ENCODE results near the gene SYCP2.

DNA sequence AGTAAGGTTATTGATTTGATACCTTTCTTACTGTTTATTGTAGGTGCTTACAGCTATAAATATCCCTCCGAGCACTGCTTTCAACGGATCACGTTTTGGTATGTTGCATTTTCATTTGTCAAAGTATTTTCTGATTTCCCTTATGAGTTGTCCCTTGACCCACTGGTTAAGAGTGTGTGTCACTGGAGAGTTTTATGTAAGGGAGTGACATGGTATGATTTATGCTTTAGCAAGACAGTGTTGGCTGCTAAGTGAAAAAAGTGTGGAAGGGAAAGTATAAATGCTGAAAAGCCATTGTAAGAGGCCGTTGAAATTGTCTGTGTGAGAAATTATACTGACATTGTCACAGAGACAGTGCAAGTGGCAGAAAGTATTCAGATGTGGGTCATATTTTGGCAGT, 72.0 kb downstream of the SYCP2 start:
- TF ChIP-seq, protein P1, sequence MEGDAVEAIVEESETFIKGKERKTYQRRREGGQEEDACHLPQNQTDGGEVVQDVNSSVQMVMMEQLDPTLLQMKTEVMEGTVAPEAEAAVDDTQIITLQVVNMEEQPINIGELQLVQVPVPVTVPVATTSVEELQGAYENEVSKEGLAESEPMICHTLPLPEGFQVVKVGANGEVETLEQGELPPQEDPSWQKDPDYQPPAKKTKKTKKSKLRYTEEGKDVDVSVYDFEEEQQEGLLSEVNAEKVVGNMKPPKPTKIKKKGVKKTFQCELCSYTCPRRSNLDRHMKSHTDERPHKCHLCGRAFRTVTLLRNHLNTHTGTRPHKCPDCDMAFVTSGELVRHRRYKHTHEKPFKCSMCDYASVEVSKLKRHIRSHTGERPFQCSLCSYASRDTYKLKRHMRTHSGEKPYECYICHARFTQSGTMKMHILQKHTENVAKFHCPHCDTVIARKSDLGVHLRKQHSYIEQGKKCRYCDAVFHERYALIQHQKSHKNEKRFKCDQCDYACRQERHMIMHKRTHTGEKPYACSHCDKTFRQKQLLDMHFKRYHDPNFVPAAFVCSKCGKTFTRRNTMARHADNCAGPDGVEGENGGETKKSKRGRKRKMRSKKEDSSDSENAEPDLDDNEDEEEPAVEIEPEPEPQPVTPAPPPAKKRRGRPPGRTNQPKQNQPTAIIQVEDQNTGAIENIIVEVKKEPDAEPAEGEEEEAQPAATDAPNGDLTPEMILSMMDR (conservative IDR thresholded peaks at IDR 0.05 in 1 of 2, IDR thresholded peaks at IDR 0.05 in 1 of 2; ENCODE audit: low read depth in 1 of 2, low read length in 2 of 2): no peak
- no peak for TF ChIP-seq EZH2 (IDR thresholded peaks at IDR 0.05; ENCODE audit: low read length, missing control alignments)

All from fibroblast of lung (primary cell).